Measurements from ENCODE around the gene LRP1B.

Gene LRP1B

DNA sequence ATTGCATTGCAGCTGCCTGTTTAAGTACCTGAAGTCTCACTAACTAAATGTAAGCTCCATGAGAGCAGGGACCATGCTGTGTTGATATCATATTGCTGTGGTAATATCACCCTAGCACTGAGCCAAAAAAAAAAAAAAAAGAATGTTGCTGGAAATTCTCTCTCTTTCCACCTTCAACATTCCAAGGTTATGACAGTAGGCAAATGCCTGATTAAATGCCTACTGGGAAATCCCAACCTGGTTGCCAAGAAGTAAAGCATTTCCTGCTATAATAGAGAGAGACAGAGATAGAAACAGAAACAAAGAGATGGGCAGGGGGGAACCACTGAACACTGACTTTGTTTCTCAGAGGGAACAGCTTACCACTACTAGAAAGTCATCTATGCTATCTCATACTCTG lies 1604.2 kb downstream of the LRP1B start:
- Histone ChIP-seq H3K4me3 (ENCODE audit: insufficient read depth, low read depth, low read length, poor library complexity, severe bottlenecking) (no peak overlapping the region), H3K27ac (ENCODE audit: insufficient read depth, low read length, poor library complexity, severe bottlenecking) (no peak overlapping the region), H3K4me1 (ENCODE audit: control insufficient read depth, insufficient read depth, low read length, poor library complexity, severe bottlenecking) (no peaks in the 10 kb centered on the region), H3K36me3 (ENCODE audit: control insufficient read depth, insufficient read depth, low read length) (no peaks in the 10 kb centered on the region), H3K9me3 (ENCODE audit: control insufficient read depth, low read length) (no peaks in the 10 kb centered on the region), H3K27me3 (replicated peaks; ENCODE audit: control insufficient read depth, insufficient read depth, low read length, poor library complexity, severe bottlenecking) (no peaks in the 10 kb centered on the region)
- no peak for DNase-seq

DNA sequence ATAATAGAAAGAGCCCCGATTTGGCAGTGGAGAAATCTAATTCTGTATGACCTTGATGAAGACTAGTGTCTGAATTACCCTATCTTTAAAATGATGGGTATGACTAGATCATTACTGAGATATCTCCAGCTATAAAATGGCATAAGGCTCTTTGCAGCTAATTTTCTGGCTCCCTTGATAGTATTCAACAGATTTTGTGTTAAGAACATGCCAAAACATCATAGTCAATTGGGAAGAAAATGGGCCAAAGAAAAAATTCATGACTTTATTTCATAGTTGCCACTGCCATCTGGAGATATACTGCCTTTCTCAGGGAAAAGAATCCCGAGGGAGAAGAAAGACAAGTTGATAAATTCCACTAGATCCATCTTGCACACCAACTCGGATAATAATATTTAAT lies 1618.7 kb downstream of the LRP1B start:
- H3K27ac ChIP-seq (ENCODE audit: insufficient read depth, low read length, poor library complexity, severe bottlenecking) = no peak overlapping the region
- no peaks in the 10 kb centered on the region for H3K4me1 ChIP-seq (ENCODE audit: control insufficient read depth, insufficient read depth, low read length, poor library complexity, severe bottlenecking)
- no peaks in the 10 kb centered on the region for H3K36me3 ChIP-seq (ENCODE audit: control insufficient read depth, insufficient read depth, low read length)
- DNase-seq = no peak
- no peaks in the 10 kb centered on the region for H3K27me3 ChIP-seq (replicated peaks; ENCODE audit: control insufficient read depth, insufficient read depth, low read length, poor library complexity, severe bottlenecking)
- no peaks in the 10 kb centered on the region for H3K9me3 ChIP-seq (ENCODE audit: control insufficient read depth, low read length)
- no peak overlapping the region for H3K4me3 ChIP-seq (ENCODE audit: insufficient read depth, low read depth, low read length, poor library complexity, severe bottlenecking)

DNA sequence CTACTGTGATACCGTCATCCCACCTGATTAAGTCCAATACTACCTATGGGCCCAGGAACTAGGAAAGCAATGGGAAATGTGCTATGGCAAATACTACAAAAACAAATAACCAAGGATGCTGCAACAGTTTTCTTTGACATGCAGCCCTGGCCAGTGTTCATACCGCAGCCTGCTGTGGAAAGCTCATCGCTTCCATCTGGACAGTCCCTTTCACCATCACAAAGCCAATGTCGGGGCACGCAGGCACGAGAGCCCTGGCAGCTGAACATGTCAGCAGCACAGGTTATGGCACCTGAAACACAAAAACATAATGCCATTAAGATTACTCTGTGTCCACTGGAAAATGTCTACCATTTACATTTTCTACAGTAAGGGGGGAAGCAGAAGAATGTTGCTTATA lies 1621.1 kb downstream of the LRP1B start:
- no peaks in the 10 kb centered on the region for H3K27me3 ChIP-seq (replicated peaks; ENCODE audit: control insufficient read depth, insufficient read depth, low read length, poor library complexity, severe bottlenecking)
- H3K27ac ChIP-seq (ENCODE audit: insufficient read depth, low read length, poor library complexity, severe bottlenecking) = no peak overlapping the region
- no peaks in the 10 kb centered on the region for H3K9me3 ChIP-seq (ENCODE audit: control insufficient read depth, low read length)
- H3K4me1 ChIP-seq (ENCODE audit: control insufficient read depth, insufficient read depth, low read length, poor library complexity, severe bottlenecking) = no peaks in the 10 kb centered on the region
- H3K4me3 ChIP-seq (ENCODE audit: insufficient read depth, low read depth, low read length, poor library complexity, severe bottlenecking) = no peak overlapping the region
- DNase-seq = no peak
- no peaks in the 10 kb centered on the region for H3K36me3 ChIP-seq (ENCODE audit: control insufficient read depth, insufficient read depth, low read length)

DNA sequence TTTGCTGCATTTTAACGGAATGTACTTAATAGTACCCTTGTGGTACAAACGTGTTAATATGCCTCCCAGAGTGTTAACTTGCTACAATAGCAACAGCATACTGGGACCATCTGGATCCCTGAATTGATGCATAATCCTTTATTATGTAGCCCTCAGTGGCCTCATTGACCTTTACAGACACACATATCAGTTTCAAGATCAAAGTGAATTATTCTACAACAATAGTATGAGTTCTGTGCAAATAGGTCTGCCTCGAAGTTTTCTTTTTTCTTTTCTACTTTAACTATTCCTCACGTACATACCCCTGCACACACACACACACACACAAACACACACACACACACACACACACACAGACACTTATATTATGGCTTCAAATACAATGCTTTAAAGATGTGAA lies 1622.1 kb downstream of the LRP1B start:
- Histone ChIP-seq H3K27ac (ENCODE audit: insufficient read depth, low read length, poor library complexity, severe bottlenecking) (no peak overlapping the region), H3K36me3 (ENCODE audit: control insufficient read depth, insufficient read depth, low read length) (no peaks in the 10 kb centered on the region), H3K4me1 (ENCODE audit: control insufficient read depth, insufficient read depth, low read length, poor library complexity, severe bottlenecking) (no peaks in the 10 kb centered on the region), H3K9me3 (ENCODE audit: control insufficient read depth, low read length) (no peaks in the 10 kb centered on the region), H3K4me3 (ENCODE audit: insufficient read depth, low read depth, low read length, poor library complexity, severe bottlenecking) (no peak overlapping the region), H3K27me3 (replicated peaks; ENCODE audit: control insufficient read depth, insufficient read depth, low read length, poor library complexity, severe bottlenecking) (no peaks in the 10 kb centered on the region)
- no peak for DNase-seq

DNA sequence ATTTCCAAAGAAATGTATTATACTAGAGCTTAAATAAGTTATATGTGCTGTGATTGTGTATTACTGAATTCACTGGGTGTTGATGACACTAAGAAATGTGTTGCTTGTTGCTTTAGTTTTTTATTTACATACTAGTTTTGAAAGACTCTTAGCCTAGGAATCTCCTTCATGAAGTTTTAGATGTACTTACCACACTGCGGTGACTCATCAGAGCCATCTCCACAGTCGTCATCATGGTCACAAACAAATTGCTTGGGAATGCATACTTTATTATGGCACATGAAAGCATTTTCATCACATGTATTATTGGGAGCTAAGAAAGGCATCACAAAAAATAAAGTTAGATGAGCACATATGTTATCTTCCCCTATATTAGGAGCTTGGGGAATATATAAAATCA lies 1624.2 kb downstream of the LRP1B start:
- H3K36me3 ChIP-seq (ENCODE audit: control insufficient read depth, insufficient read depth, low read length) = no peaks in the 10 kb centered on the region
- no peak for DNase-seq
- H3K27me3 ChIP-seq (replicated peaks; ENCODE audit: control insufficient read depth, insufficient read depth, low read length, poor library complexity, severe bottlenecking) = no peaks in the 10 kb centered on the region
- no peak overlapping the region for H3K4me3 ChIP-seq (ENCODE audit: insufficient read depth, low read depth, low read length, poor library complexity, severe bottlenecking)
- H3K9me3 ChIP-seq (ENCODE audit: control insufficient read depth, low read length) = no peaks in the 10 kb centered on the region
- H3K4me1 ChIP-seq (ENCODE audit: control insufficient read depth, insufficient read depth, low read length, poor library complexity, severe bottlenecking) = no peaks in the 10 kb centered on the region
- no peak overlapping the region for H3K27ac ChIP-seq (ENCODE audit: insufficient read depth, low read length, poor library complexity, severe bottlenecking)

DNA sequence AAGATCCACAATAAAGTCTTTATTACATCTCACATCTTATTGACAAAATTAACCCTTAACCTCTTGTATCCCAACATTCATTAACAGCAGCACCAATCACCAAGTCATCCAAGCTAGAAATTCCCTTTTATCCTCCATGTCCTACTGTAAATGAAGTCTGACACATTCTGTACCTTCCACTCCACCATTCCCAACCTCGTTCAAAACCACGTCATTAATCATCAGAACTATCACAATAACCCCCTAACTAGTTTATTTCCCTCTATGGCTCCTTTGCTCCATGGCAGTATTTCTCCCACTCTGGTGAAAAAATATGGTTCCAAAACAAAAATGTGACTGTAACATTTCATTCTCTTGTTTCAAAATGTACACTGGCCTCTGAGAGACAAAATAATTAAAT lies 1626.2 kb downstream of the LRP1B start:
- Histone ChIP-seq H3K27ac (ENCODE audit: insufficient read depth, low read length, poor library complexity, severe bottlenecking) (no peak overlapping the region), H3K4me1 (ENCODE audit: control insufficient read depth, insufficient read depth, low read length, poor library complexity, severe bottlenecking) (no peaks in the 10 kb centered on the region)
- DNase-seq = no peak

DNA sequence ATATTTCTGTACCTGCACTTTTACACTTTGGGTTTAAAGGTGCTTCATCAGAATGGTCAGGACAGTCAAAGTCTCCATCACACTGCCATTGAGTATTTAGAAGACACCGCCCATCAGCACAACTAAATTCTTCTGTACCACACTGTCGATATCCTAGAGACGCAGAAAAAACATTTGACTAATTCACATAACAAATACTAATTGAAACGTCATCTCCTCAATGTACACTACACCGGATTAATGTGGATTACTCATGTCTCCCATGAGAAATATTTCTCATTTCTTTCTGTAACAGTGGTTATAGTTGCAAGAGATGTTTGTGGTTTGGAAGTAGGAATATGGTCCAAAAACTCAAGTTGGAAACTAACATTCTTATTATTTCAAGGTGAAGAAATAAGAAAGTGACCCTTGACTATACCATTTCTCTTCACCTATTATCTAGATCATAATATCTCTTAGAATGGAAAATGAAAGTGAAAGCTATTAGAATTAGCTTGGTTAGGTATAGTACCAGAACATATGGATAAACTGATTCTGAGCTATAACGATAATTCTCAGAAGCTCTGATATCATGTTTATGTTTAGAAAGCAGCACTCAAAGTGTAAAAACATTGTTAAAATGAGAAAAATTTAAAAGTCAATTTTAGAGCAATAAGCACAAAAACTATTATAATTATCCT lies 1627.7 kb downstream of the LRP1B start:
- no peak for DNase-seq
- Histone ChIP-seq H3K27me3 (replicated peaks; ENCODE audit: control insufficient read depth, insufficient read depth, low read length, poor library complexity, severe bottlenecking) (no peaks in the 10 kb centered on the region), H3K27ac (ENCODE audit: insufficient read depth, low read length, poor library complexity, severe bottlenecking) (no peak overlapping the region), H3K36me3 (ENCODE audit: control insufficient read depth, insufficient read depth, low read length) (no peaks in the 10 kb centered on the region), H3K9me3 (ENCODE audit: control insufficient read depth, low read length) (no peaks in the 10 kb centered on the region), H3K4me3 (ENCODE audit: insufficient read depth, low read depth, low read length, poor library complexity, severe bottlenecking) (no peak overlapping the region), H3K4me1 (ENCODE audit: control insufficient read depth, insufficient read depth, low read length, poor library complexity, severe bottlenecking) (no peaks in the 10 kb centered on the region)

More for the DNA sequence above, 1626.2 kb downstream of the LRP1B start:
- H3K9me3 ChIP-seq (ENCODE audit: control insufficient read depth, low read length) = no peaks in the 10 kb centered on the region
- H3K4me3 ChIP-seq (ENCODE audit: insufficient read depth, low read depth, low read length, poor library complexity, severe bottlenecking) = no peak overlapping the region
- no peaks in the 10 kb centered on the region for H3K36me3 ChIP-seq (ENCODE audit: control insufficient read depth, insufficient read depth, low read length)
- no peaks in the 10 kb centered on the region for H3K27me3 ChIP-seq (replicated peaks; ENCODE audit: control insufficient read depth, insufficient read depth, low read length, poor library complexity, severe bottlenecking)

DNA sequence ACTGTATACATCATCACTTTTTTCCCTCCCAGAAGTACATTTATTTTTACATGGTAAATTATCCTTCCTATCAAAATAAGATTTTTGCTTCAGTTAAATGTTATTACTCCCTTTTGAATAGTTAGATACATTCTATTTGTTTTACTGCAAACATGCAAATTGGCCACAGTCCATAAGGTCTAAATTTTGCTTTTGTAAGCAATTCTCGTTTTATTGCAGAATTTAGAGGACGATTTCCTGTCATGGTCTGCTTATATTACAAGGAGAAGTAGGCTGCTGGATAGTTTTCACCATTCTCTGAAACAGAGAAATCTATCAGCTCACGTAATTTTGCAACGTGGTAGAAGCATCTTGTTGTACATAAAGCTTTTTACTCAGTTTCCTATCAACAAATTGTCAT lies 1632.5 kb downstream of the LRP1B start:
- no peaks in the 10 kb centered on the region for H3K27me3 ChIP-seq (replicated peaks; ENCODE audit: control insufficient read depth, insufficient read depth, low read length, poor library complexity, severe bottlenecking)
- no peak overlapping the region for H3K27ac ChIP-seq (ENCODE audit: insufficient read depth, low read length, poor library complexity, severe bottlenecking)
- no peak for DNase-seq
- no peak overlapping the region for H3K4me3 ChIP-seq (ENCODE audit: insufficient read depth, low read depth, low read length, poor library complexity, severe bottlenecking)
- H3K9me3 ChIP-seq (ENCODE audit: control insufficient read depth, low read length) = no peaks in the 10 kb centered on the region
- H3K4me1 ChIP-seq (ENCODE audit: control insufficient read depth, insufficient read depth, low read length, poor library complexity, severe bottlenecking) = no peaks in the 10 kb centered on the region
- no peaks in the 10 kb centered on the region for H3K36me3 ChIP-seq (ENCODE audit: control insufficient read depth, insufficient read depth, low read length)

DNA sequence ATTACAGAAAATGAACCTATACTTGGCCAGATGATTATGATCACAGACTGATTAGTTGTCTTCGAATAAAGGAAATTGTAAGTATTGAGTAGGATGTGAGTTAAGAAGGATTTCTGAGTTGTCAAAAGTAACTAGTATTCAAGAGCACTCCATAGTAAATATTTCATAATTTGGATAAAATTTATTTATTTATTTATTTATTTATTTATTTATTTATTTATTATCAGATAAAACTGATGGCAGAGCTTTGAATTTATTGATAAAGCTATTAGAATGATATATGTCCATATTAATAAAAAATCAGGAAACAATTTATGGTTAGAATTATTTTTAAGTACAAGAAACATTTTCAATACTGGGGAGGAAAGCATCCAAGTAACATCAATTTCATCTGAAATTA lies 1634.1 kb downstream of the LRP1B start:
- DNase-seq = no peak
- Histone ChIP-seq H3K27me3 (replicated peaks; ENCODE audit: control insufficient read depth, insufficient read depth, low read length, poor library complexity, severe bottlenecking) (no peaks in the 10 kb centered on the region), H3K4me1 (ENCODE audit: control insufficient read depth, insufficient read depth, low read length, poor library complexity, severe bottlenecking) (no peaks in the 10 kb centered on the region), H3K27ac (ENCODE audit: insufficient read depth, low read length, poor library complexity, severe bottlenecking) (no peak overlapping the region), H3K9me3 (ENCODE audit: control insufficient read depth, low read length) (no peaks in the 10 kb centered on the region), H3K36me3 (ENCODE audit: control insufficient read depth, insufficient read depth, low read length) (no peaks in the 10 kb centered on the region), H3K4me3 (ENCODE audit: insufficient read depth, low read depth, low read length, poor library complexity, severe bottlenecking) (no peak overlapping the region)

DNA sequence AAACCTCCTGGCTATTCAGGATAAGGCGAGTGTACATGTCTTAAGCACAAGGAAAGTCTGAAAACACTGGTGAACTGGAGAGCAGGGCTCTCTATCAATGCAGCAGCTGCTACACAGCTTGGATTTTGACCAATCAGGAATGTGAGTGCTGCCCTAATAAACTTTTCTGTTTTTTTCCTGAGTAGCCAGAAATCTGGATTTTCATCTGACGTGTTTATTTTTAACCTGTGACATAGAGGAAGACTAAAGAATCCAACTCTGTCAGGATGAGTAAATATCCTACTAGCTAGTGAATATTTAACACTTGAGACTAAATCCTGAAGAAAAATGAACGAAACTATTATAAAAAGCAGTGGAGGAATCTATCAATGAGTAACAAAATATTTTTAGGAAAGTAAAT lies 1638.9 kb downstream of the LRP1B start:
- DNase-seq = no peak
- no peaks in the 10 kb centered on the region for H3K9me3 ChIP-seq (ENCODE audit: control insufficient read depth, low read length)
- H3K27me3 ChIP-seq (replicated peaks; ENCODE audit: control insufficient read depth, insufficient read depth, low read length, poor library complexity, severe bottlenecking) = no peaks in the 10 kb centered on the region
- no peak overlapping the region for H3K4me3 ChIP-seq (ENCODE audit: insufficient read depth, low read depth, low read length, poor library complexity, severe bottlenecking)
- H3K4me1 ChIP-seq (ENCODE audit: control insufficient read depth, insufficient read depth, low read length, poor library complexity, severe bottlenecking) = no peaks in the 10 kb centered on the region
- no peaks in the 10 kb centered on the region for H3K36me3 ChIP-seq (ENCODE audit: control insufficient read depth, insufficient read depth, low read length)
- H3K27ac ChIP-seq (ENCODE audit: insufficient read depth, low read length, poor library complexity, severe bottlenecking) = no peak overlapping the region

Data from effector memory CD4-positive, alpha-beta T cell (primary cell).